Hippocampal formation (tissue), 2 donors: ENCODE measurements around the gene DUSP19.
"Not testable (repeated sequence)": the region's sequence is repeated elsewhere in the genome, so short reads cannot be mapped to it uniquely, and the experiment has no call there.

Experiments
- DNase-seq, 2 donors: peaks; one replicate each; lab custom pipeline; 2025; lab: John Stamatoyannopoulos, UW

DUSP19 gene

GRCh38 chr2:183078464-183079138 is at the start of gene DUSP19:
TSS of gene DUSP19 (plus strand) at chr2:183078747. CDS start at chr2:183078934, 187 bp downstream.
- peak; percentile 86 to 93 for DNase-seq

DNA sequence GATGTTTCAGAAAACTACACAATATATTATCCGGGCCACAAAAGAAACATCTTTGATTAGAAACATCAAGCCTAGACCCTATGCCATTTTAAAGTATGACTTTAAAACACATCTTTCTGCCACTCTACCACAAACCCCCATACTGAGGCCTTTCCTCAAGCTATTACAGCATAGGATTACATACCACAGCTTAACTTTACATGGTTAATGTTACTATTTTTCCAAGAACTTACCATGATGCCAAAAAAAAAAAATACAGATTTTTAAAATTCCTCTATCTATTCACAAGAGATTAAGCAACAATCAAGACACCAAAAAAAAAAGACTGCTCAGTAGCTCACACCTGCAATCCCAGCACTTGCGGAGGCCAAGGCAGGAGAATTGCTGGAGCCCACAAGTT is 49.3 kb upstream of the DUSP19 start:
- DNase-seq, result no peak

- DNase-seq, result no peak
Observed at GRCh38 chr2:183031911-183032794, 46.4 kb upstream of the DUSP19 start.

DNA sequence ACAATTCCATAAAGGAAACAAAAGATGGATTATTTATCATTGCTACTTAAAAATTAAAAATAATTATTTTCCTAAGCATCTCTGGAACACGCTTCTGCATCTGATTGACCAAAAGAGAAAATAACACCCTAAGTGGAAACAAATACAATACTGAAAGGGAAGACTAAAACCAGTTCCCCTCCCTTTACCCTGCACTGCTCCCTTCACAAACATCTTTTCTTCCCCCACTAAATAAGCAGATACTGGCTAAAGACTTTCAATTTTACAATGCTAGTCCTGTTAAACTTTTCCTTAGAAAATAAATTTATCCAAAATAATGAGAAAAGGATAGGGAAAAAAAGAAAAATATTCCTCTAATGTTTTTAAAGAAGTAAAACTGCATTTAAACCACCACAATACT is 44.6 kb upstream of the DUSP19 start:
- DNase-seq, result no peak

- DNase-seq, result no peak
Observed at GRCh38 chr2:183034806-183035205, 43.7 kb upstream of the DUSP19 start.

DNA sequence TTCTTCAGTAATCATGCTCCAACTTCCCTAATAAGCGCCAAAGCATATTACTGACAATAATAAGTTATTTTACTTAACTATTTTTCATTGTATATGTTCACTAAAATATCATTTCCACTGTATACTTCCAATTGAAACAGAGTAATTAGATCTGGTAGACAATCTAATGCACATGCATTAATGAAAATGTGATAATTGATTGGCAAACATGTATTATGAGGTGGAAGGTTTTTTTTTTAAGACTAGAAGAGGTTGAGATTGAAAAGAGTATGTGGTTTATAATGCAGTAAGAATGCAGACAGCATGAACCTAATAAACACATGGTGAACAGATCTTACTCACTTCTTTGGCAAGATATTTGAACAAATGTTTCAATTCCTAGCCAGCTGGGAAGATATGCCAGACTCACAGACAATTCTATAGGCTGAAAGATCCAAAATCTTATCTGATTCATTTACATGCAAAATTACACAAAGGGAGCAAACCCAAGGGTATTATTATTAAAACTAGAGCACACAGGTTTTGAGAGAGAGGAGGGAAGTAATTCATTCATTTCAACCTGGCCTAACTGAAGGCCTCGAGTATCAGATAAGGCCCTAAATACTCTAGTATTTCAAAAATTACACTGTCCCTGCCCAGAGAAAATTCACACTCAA is 43.1 kb upstream of the DUSP19 start:
- no peak for DNase-seq

DNA sequence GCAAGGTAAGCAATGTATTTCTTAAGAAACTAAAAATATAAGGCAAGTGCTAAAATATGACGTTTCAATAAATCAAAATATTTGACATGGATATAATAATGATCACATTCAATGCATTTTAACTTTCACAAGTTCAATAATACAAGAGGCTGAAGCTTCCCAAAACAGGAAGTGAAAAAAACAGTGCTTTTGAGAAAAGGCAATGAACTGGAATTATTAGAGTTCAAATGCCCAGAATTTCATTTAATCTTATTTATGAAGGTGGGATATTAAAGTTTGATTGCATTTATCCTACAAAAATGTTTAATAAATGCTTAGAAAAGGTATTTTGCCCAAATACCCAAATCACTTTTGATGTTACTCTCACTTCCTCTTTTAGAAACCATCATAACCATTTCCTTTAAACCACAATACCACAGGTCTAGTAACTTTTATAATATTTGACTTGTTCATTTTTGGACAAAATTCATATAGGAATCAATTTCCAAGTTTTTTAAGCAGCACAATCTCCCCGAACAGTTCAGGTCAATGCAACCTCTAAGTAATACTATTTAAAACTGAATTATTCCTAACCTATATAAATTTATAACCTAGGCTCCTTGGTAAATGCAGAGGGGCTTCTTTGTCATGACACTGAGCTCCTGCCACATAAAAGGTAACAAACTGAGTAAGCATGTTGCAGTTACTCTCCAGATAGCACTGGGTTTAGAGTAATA is 42.4 kb upstream of the DUSP19 start:
- no peak for DNase-seq

- DNase-seq, result peak in 1 of 2 donors; percentile 23
Observed at GRCh38 chr2:183037074-183037552, 41.4 kb upstream of the DUSP19 start.

DNA sequence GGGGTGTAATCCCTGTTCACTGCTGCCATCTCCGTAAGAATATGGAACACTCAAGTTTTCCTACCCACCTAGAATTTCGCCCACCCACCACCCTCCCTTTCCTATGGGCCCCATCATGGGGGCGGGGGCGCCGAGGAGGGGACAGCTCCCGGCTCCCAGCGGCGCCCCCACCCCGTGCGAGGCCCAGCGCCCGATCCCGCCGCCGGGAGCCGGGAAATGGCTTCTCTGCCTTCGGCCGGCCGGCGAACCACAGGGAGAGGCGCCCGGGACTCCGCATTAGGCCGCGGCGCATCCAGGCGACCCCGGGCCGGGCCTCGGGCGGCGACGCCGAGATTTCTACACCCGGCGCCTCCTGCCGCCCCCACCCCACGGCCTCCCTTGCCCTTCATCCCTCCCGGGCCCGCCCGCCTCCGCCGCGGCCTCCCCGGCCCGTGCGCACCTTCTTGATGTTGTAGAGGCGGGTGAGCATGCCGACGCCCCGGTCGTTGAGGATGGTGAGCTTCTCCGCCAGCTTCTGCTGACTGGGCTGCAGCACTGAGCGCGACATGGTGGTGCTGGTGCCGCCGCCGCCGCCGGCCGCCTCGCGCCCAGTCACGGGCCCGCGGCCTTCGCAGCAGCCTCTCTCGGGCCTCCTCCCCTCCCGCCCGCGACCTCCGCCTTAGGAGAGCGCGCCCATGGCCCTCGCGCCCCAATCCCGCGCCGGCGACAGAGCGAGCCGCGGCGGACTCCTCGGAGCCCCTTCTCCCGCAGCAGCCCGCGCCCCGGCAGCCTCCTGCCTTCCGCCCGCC is 40.8 kb upstream of the DUSP19 start:
- peak in 1 of 2 donors; percentile 39 for DNase-seq

GRCh38 chr2:183038341-183039300 is 39.9 kb upstream of the DUSP19 start, which contains the start of gene NCKAP1:
TSS of gene NCKAP1 (minus strand) at chr2:183038457. CDS start at chr2:183038099, 358 bp downstream.
- peak; percentile 68 to 73 for DNase-seq

- no peak for DNase-seq
Observed at GRCh38 chr2:183040604-183041003, 37.9 kb upstream of the DUSP19 start.

- not testable (repeated sequence) for DNase-seq
Observed at GRCh38 chr2:183043580-183043979, 35.0 kb upstream of the DUSP19 start.

DNA sequence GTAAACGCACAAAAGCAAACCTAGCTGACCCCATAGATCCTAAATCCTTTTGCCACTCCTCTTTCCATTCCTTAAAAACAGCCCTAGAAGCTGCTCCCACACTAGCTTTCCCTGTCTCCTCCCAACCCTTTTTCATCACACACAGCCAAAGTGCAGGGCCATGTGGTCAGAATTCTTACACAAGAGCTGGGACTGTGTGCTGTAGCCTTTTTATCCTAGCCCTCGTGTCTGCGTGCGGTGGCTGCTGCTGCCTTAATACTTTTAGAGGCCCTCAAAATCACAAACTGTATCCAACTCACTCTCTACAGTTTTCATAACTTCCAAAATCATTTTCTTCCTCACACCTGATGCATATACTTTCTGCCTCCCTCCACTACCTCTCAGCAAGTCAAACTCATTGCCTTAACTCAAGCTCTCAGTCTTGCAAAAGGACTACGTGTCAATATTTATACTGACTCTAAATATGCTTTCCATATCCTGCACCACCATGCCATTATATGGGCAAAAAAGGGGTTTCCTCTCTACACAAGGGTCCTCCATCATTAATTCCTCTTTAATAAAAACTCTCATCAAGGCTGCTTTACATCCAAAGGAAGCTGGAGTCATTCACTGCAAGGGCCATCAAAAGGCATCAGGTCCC is 30.9 kb upstream of the DUSP19 start:
- DNase-seq, result not testable (repeated sequence)

DNA sequence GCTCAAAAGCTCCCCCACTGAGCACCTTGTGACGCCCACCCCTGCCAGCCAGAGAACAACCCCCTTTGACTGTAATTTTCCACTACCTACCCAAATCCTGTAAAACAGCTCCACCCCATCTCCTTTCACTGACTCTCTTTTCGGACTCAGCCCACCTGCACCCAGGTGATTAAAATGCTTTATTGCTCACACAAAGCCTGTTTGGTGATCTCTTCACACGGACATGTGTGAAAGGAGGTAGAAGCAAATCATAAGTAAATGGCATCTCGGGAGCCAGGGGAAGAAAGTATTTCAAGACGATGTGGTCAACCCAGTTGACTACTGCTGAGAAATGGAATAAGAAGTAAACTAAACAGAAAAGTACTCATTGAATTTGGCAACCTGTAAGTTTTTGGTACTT is 29.1 kb upstream of the DUSP19 start:
- DNase-seq, result no peak

- DNase-seq, result peak in 1 of 2 donors; percentile 46
Observed at GRCh38 chr2:183057333-183057985, 21.1 kb upstream of the DUSP19 start.

DNA sequence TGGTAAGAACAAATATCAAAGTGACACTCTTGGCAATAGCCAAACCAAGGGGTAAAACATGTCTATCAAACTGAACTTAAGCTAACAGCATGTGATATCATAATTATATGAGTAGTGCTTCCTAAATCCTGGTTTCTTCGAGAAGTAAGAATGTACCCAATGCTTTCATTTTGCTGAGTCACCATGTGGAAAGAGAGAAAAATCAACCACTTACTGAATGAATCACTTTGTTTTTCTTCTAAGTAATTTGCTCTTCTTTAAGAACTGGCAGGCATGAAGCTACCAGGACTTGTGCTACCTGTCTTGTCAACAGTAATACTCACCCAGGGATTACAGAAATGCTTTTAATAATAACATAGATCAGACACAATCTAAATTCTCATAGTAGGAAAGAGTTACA is 19.0 kb upstream of the DUSP19 start:
- DNase-seq, result no peak

DNA sequence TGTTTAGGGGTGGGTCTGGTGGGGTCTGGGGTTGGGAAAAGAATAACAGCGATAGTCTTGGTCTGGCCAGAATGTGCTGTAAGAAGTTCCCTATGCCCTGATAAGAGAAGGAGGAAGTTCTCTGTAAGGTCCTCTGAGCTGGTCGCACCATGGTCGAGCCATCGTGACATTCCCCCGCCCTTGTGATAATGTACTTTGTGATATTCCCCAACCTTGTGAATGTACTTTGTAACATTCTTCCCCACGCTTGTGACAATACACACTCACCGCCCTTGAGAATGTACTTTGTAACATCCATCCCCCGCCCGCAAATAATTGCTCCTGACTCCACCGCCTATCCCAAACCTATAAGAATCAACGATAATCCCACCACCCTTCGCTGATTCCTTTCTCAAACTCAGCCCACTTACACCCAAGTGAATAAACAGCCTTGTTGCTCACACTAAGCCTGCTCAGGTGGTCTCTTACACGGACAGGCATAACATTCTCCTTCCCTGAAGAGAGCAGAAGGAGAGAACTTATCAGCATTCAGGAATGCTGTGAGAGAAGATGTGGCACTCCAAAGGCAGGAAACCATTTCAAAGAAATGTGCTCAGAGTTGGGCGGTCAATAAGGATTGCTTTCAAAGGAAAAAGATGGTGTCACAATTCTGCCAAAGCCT is 17.8 kb upstream of the DUSP19 start:
- DNase-seq, result no peak

- peak in 1 of 2 donors; percentile 22 for DNase-seq
Observed at GRCh38 chr2:183063083-183063482, 15.5 kb upstream of the DUSP19 start.
